Bronchial epithelial cell (primary cell): ENCODE results near the gene PTH2. TPM values are rescaled to one million over a fixed set of nuclear protein-coding genes. Genes with fewer than 3 reads are reported as not detected.

Source experiments
- DNase-seq: peaks from one replicate; pipeline ENCODE4 v3.0.0-alpha.2; 2010; ENCODE audit warnings: low read depth
- FAIRE-seq: peaks from 2 replicates; lab custom pipeline; 2011; peaks lifted over from hg19 to GRCh38; lab: Jason Lieb, UNC
- H3K27me3 ChIP-seq: 2 replicates; pipeline ENCODE4 v1.5.1; 2011; ENCODE audit warnings: low read length; ENCODE audit not compliant: control insufficient read depth, insufficient read depth
- H3K36me3 ChIP-seq: 2 replicates; pipeline ENCODE4 v1.5.1; 2011; ENCODE audit warnings: low read length; ENCODE audit not compliant: control insufficient read depth, insufficient read depth
- H3K4me3 ChIP-seq: 2 replicates; pipeline ENCODE4 v1.5.1; 2011; ENCODE audit warnings: mild to moderate bottlenecking, low read depth, low read length, control low read depth
- total RNA-seq: library from RNA; depleted of rRNA; stranded (reverse); fragments of >200 nt; gene quantifications from 2 replicates; pipeline ENCODE4 v1.2.1, GENCODE V29; 2014
- TF ChIP-seq, protein P1 (sequence below): IDR thresholded peaks from 2 replicates; pipeline ENCODE4 v1.5.1; 2011; ENCODE audit warnings: mild to moderate bottlenecking, moderate library complexity, low read length, control low read depth, inconsistent platforms; ENCODE audit not compliant: insufficient read depth, severe bottlenecking

Gene PTH2
- total RNA-seq, 1 donor from 2014 or later, result not detected

DNA sequence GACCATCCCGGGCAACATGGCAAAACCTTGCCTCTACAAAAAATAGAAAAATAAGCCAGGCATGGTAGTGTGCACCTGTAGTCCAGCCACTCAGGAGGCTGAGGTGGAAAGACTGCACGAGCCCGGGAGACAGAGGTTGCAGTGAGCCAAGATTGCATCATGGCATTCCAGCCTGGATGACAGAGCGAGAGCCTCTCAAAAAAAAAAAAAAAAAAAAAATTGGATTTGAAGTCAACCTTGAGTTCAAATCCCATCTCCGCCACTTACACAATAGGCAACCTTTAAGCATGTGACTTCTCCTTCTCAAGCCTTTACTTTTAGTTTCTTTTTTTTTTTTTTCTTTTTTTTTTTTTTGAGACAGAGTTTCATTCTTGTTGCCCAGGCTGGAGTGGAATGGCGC, 23.2 kb downstream of the PTH2 start:
- TF ChIP-seq, protein P1, sequence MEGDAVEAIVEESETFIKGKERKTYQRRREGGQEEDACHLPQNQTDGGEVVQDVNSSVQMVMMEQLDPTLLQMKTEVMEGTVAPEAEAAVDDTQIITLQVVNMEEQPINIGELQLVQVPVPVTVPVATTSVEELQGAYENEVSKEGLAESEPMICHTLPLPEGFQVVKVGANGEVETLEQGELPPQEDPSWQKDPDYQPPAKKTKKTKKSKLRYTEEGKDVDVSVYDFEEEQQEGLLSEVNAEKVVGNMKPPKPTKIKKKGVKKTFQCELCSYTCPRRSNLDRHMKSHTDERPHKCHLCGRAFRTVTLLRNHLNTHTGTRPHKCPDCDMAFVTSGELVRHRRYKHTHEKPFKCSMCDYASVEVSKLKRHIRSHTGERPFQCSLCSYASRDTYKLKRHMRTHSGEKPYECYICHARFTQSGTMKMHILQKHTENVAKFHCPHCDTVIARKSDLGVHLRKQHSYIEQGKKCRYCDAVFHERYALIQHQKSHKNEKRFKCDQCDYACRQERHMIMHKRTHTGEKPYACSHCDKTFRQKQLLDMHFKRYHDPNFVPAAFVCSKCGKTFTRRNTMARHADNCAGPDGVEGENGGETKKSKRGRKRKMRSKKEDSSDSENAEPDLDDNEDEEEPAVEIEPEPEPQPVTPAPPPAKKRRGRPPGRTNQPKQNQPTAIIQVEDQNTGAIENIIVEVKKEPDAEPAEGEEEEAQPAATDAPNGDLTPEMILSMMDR, result no peak
- no peak for FAIRE-seq

DNA sequence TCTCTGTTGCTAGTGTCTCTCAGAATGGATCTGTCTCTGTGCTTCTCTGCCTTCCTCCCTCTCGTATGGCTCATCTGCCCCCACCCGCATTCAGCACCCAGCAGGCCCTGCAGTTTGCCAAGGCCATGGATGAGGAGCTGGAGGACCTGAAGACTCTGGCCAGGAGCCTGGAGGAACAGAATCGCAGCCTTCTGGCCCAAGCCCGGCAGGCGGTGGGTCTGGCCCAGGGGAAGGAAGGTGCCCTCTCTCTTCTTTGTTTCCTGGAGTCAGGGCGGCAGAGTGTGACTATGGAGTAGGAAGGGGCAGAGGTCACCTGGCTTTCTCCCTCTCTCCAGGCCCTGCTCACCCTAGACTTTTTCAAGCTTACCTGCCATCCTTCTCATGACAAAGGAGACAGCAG, 24.3 kb downstream of the PTH2 start:
- no peak for FAIRE-seq

More for the DNA sequence above, 23.2 kb downstream of the PTH2 start:
- H3K36me3 ChIP-seq, result no peaks in the 10 kb centered on the region
- H3K4me3 ChIP-seq, result no peak overlapping the region
- no peaks in the 10 kb centered on the region for H3K27me3 ChIP-seq
- DNase-seq, result peak; percentile 34

DNA sequence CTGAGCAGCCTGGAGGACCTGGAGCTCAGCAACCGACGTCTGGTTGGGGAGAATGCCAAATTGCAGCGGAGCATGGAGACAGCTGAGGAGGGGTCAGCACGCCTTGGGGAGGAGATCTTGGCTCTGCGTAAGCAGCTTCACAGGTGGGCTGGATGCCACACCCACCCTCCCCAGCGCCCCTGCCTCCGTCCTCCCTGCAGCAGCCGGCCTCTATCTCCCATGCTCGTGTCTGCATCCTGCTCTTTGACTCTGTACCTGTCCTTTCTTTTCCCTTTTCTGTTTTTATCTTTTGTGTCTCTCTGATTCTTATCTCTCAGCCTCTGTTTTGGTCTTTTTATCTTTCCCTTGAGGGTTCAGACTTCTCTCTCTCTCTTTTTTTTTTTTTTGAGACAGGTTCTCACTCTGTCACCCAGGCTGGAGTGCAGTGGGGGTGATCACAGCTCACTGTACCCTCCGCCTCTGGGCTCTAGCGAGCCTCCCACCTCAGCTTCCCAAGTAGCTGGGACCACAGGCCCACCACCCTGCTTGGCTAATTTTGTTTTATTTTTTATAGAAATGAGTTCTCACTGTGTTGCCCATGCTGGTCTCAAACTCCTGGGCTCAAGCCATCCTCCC, 25.1 kb downstream of the PTH2 start:
- TF ChIP-seq, protein P1, result no peak
- Histone ChIP-seq H3K27me3 (no peaks in the 10 kb centered on the region), H3K4me3 (no peak overlapping the region), H3K36me3 (no peaks in the 10 kb centered on the region)
- FAIRE-seq (no peak), DNase-seq (no peak)

More for the DNA sequence above, 24.3 kb downstream of the PTH2 start:
- no peak for DNase-seq
- Histone ChIP-seq H3K27me3 (no peaks in the 10 kb centered on the region), H3K4me3 (no peak overlapping the region), H3K36me3 (no peaks in the 10 kb centered on the region)
- TF ChIP-seq, protein P1, result no peak

DNA sequence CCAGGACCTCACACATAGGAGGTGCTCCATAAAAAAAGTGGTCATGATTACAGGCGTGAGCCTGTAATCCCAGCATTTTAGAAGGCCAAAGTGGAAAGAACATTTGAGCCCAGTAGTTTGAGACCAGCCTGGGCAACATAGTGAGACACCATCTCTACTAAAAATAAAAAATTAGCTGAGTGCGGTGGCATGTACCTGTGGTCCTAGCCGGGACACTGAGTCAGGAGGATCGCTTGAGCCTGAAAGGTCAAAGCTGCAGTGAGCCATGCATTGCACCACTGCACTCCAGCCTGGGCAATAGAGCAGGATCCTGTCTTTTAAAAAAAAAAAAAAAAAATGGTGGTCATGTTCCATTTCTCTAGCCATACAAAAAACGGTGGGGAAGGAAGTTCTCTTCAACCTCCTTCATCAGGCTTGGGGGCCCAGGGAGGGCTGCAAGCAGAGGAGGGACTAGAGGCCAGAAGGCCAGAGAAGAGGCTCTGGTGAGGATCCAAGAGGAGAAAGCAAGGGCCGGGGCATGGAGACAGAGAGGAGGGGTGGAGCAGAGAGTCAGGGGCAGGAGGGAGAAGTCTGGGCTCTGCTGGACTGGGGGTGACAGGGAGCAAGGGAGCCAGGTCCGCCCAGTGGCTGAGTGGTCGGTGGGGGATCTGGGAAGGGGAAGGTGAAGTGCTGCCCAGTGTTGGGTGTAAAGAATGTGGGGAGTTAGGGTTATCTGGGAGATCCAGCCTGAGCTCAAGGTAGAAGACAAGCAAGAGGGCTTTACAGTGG, 26.3 kb downstream of the PTH2 start:
- FAIRE-seq, result no peak

DNA sequence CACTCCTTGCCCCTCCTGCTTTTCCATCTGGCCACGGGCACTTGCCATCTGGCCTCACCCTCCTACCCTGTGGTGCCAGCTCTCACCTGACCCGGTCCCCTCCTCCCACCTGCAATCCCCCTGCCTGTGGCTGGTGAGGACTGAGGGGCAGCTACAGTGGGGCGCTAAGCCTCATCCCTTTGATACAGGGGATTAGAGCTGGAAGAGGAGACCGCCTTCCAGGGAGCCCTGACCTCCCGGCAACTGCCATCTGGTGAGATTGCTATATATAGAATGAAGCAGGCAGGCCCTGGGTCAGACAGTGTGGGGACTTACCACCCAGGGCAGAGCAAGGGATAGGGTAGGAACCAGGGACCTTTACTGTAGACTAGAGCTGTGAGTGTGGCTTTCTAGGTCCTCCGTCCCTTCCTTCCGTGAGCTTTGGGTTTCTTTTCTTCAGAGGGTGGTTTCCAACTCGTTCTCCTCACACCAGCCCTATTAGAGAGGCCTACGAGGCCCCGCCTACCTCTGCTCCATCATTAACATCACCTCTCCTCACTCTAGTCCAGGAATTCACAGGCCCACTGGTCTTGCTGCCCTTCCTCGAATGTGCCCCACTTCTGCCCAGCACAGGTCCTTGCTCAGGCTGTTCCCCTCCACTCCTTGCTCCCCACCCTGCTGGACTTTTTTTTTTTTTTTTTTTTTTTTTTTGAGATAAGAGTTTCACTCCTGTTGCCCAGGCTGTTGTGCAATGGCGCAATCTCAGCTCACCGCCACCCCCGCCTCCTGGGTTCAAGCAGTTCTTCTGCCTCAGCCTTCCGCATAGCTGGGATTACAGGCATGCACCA, 27.4 kb downstream of the PTH2 start:
- Histone ChIP-seq H3K36me3 (no peaks in the 10 kb centered on the region), H3K4me3 (no peak overlapping the region), H3K27me3 (no peaks in the 10 kb centered on the region)
- TF ChIP-seq, protein P1, result no peak
- DNase-seq (peak; percentile 50), FAIRE-seq (peak; percentile 58)

More for the DNA sequence above, 26.3 kb downstream of the PTH2 start:
- TF ChIP-seq, protein P1, result no peak
- H3K27me3 ChIP-seq, result no peaks in the 10 kb centered on the region
- no peaks in the 10 kb centered on the region for H3K36me3 ChIP-seq
- H3K4me3 ChIP-seq, result no peak overlapping the region
- DNase-seq, result no peak
